Breast epithelium (tissue), 4 donors: ENCODE data around the gene RNF14. TPM values are rescaled to one million over a fixed set of nuclear protein-coding genes. Genes with fewer than 3 reads are reported as not detected.
A peak's percentile ranks its signal among the peaks of the same experiment; 100 is the strongest.

Source experiments
- DNase-seq, 2 donors: peaks; one replicate each; pipeline ENCODE4 v3.0.0-alpha.2; 2019; ENCODE audit warnings: low spot score in 2 of 2
- H3K27ac ChIP-seq, 2 donors: fragments of 200-600 bp; sonication (generic) in 1 of 2; one replicate each; pipeline ENCODE4 v1.5.1; 2016 to 2019; ENCODE audit warnings: mild to moderate bottlenecking in 1 of 2
- H3K27me3 ChIP-seq, 2 donors: fragments of 200-600 bp; sonication (generic) in 1 of 2; one replicate each; pipeline versions ENCODE4 v1.5.1 to v1.6.0; 2017 to 2019; ENCODE audit warnings: control low read depth in 1 of 2, mild to moderate bottlenecking in 1 of 2
- H3K36me3 ChIP-seq: fragments of 200-600 bp; one replicate; pipeline ENCODE4 v1.5.1; 2019
- H3K4me1 ChIP-seq, 2 donors: fragments of 200-600 bp; sonication (generic); one replicate each; pipeline ENCODE4 v1.5.1; 2016 to 2019; ENCODE audit warnings: control low read depth in 1 of 2
- H3K4me3 ChIP-seq, 3 donors: fragments of 200-600 bp; sonication (generic); 1 replicate in 2 of 3; 2 replicates in 1 of 3; pipeline ENCODE4 v1.5.1; 2016 to 2019; ENCODE audit warnings: mild to moderate bottlenecking in 3 of 3, moderate library complexity in 2 of 3
- H3K9me3 ChIP-seq, 2 donors: fragments of 200-600 bp; sonication (generic) in 1 of 2; one replicate each; pipeline ENCODE4 v1.5.1; 2016 to 2019; ENCODE audit warnings: control low read depth in 1 of 2
- CTCF ChIP-seq, 3 donors: fragments of 450-650 bp; IDR thresholded peaks; one replicate each; pipeline ENCODE4 v1.5.1; 2016 to 2017; ENCODE audit warnings: antibody characterized with exemption in 3 of 3, mild to moderate bottlenecking in 3 of 3, moderate library complexity in 3 of 3
- POLR2A ChIP-seq: fragments of 450-650 bp; IDR thresholded peaks from one replicate; pipeline ENCODE4 v1.6.1; 2016; ENCODE audit warnings: antibody characterized with exemption, mild to moderate bottlenecking, moderate library complexity
- POLR2AphosphoS5 ChIP-seq, 3 donors: sonication (generic); formaldehyde crosslinking; IDR thresholded peaks; one replicate each; pipeline ENCODE4 v1.6.1; 2017; ENCODE audit warnings: antibody characterized with exemption in 3 of 3
- intact Hi-C: fragments of 100-400 bp; cut with DNase I; formaldehyde crosslinking; loops from one replicate; pipeline ENCODE4 v1.15.1; 2023; ENCODE audit warnings: low total_unique reads
- total RNA-seq, 3 donors: library from RNA; depleted of rRNA; stranded (reverse); fragments of >200 nt; gene quantifications; one replicate each; pipeline ENCODE4 v1.1.0, GENCODE V29; 2016

Gene RNF14
- total RNA-seq, 3 donors from 2014 or later = 43.9 to 80.2 (median 60.6) TPM

- intact Hi-C loops = loop anchor here (10.0 kb wide), 1 partner anchor 266 kb away; no protein-coding TSS in a partner anchor
- TF ChIP-seq POLR2AphosphoS5 (IDR thresholded peaks at IDR 0.05) = peak in 2 of 3 donors; percentile 13 to 40
- no peak for TF ChIP-seq POLR2A
- peak; percentile 74 to 93 (median 91) for TF ChIP-seq CTCF (IDR thresholded peaks at IDR 0.05)
- H3K4me3 ChIP-seq = no peak overlapping the region
- no peaks in the 10 kb centered on the region for H3K9me3 ChIP-seq
- H3K27me3 ChIP-seq = no peaks in the 10 kb centered on the region
- peak; percentile 86 to 90 for DNase-seq
- H3K27ac ChIP-seq = peak overlapping the region in 1 of 2 donors; percentile 34
- H3K4me1 ChIP-seq = no peaks in the 10 kb centered on the region
- no peaks in the 10 kb centered on the region for H3K36me3 ChIP-seq
These were observed 8.2 kb upstream of the RNF14 start for GRCh38 chr5:141960449-141961323.

- TF ChIP-seq CTCF (IDR thresholded peaks at IDR 0.05) (no peak), POLR2AphosphoS5 (IDR thresholded peaks at IDR 0.05) (no peak), POLR2A (no peak)
- no peak overlapping the region for H3K4me3 ChIP-seq
- DNase-seq = no peak
- H3K27me3 ChIP-seq = no peaks in the 10 kb centered on the region
- intact Hi-C loops = loop anchor here (10.0 kb wide), 1 partner anchor 267 kb away; no protein-coding TSS in a partner anchor
- no peaks in the 10 kb centered on the region for H3K36me3 ChIP-seq
- no peaks in the 10 kb centered on the region for H3K4me1 ChIP-seq
- no peak overlapping the region for H3K27ac ChIP-seq
- no peaks in the 10 kb centered on the region for H3K9me3 ChIP-seq
These were observed 7.4 kb upstream of the RNF14 start for GRCh38 chr5:141961466-141961865.

GRCh38 chr5:141963701-141964100 lies 5.2 kb upstream of the RNF14 start:
- H3K4me1 ChIP-seq = no peaks in the 10 kb centered on the region
- H3K27ac ChIP-seq = no peak overlapping the region
- no peaks in the 10 kb centered on the region for H3K27me3 ChIP-seq
- TF ChIP-seq CTCF (IDR thresholded peaks at IDR 0.05) (no peak), POLR2AphosphoS5 (IDR thresholded peaks at IDR 0.05) (no peak), POLR2A (no peak)
- intact Hi-C loops = loop anchor here (10.0 kb wide), 1 partner anchor 269 kb away; no protein-coding TSS in a partner anchor
- DNase-seq = no peak
- no peaks in the 10 kb centered on the region for H3K36me3 ChIP-seq
- H3K9me3 ChIP-seq = no peaks in the 10 kb centered on the region
- no peak overlapping the region for H3K4me3 ChIP-seq

GRCh38 chr5:141965071-141965470 lies 3.8 kb upstream of the RNF14 start:
- TF ChIP-seq POLR2A = no peak
- TF ChIP-seq POLR2AphosphoS5 (IDR thresholded peaks at IDR 0.05) = no peak
- no peak for TF ChIP-seq CTCF (IDR thresholded peaks at IDR 0.05)
- no peak for DNase-seq
- intact Hi-C loops = loop anchor here (5.0 to 10.0 kb wide), 2 partner anchors 270 to 422 kb away; no protein-coding TSS in a partner anchor
- Histone ChIP-seq H3K36me3 (no peaks in the 10 kb centered on the region), H3K4me1 (peaks cover 0 to 3% of the 10 kb centered on the region in 2 donors), H3K27me3 (no peaks in the 10 kb centered on the region), H3K9me3 (no peaks in the 10 kb centered on the region), H3K27ac (no peak overlapping the region), H3K4me3 (no peak overlapping the region)
